Stimulated activated effector memory CD8-positive, alpha-beta T cell treated with anti-CD3 and anti-CD28 coated beads, Interleukin-12 subunit alpha, Interleukin-12 subunit beta, amount 100 ng/mL, for 72 hours (primary cell): ENCODE results near the gene SHISA9.

Source experiments
- ATAC-seq: fragments of 150-1000 bp; cut with Tn5 transposase; 2 replicates; pipeline ENCODE4 v1.10.0; 2021
- DNase-seq, 2 donors: peaks; one replicate each; pipeline ENCODE4 v3.0.0; 2021 to 2022; ENCODE audit warnings: low spot score in 2 of 2
- H3K27ac Mint-ChIP-seq: one replicate; pipeline ENCODE4 v1.8.0; 2022; ENCODE audit warnings: mild to moderate bottlenecking, mixed read lengths
- H3K36me3 Mint-ChIP-seq: one replicate; pipeline ENCODE4 v1.8.0; 2022; ENCODE audit warnings: mild to moderate bottlenecking, mixed read lengths
- H3K4me1 Mint-ChIP-seq: one replicate; pipeline ENCODE4 v1.8.0; 2022; ENCODE audit warnings: mixed read lengths
- H3K4me3 Mint-ChIP-seq: one replicate; pipeline ENCODE4 v1.8.0; 2022; ENCODE audit warnings: mild to moderate bottlenecking, mixed read lengths
- H3K9me3 Mint-ChIP-seq: one replicate; pipeline ENCODE4 v1.8.0; 2022; ENCODE audit warnings: mixed read lengths

SHISA9 gene

DNA sequence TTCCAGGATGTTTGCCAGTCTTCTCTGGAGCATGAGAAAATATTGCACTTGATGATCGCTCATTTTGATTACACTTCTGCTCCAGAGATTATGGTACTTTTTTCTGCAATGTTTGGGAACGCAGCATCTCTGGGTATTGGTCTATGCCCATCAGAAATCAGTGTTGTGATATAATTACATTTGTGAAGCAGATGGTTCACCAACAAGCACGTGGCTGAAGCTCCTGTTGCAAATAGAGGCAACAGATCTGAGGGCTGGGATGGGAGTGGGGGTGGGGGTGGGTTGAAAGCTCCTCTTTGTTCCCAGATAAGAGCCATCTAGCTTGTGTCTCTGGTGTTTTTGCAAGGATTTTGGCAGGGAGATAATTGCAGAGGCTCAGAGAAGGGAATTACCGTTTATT, 252.3 kb downstream of the SHISA9 start:
- no peak overlapping the region for H3K4me3 Mint-ChIP-seq
- peaks cover 11% of the 10 kb centered on the region for H3K9me3 Mint-ChIP-seq
- H3K4me1 Mint-ChIP-seq: no peaks in the 10 kb centered on the region
- no peaks in the 10 kb centered on the region for H3K36me3 Mint-ChIP-seq
- no peak overlapping the region for H3K27ac Mint-ChIP-seq
- DNase-seq: no peak
- no peak for ATAC-seq

DNA sequence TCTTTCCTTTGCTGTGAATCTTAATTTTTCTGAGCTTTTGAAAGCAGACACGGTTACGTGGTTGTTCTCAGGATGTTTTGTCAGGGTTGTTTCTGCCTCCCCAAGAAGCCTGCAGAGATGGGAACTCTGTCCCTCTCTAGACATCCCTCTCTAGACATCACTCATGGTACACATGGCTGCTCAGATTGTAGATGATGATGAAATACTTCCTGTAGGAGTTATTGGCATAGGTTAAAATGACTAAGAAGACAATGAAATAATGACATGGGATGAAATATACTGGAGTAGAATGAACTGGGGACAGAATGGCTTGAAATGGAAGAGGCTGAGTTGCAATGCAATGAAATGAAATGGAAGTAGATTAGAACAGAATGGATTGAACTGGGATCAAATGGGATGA, 253.4 kb downstream of the SHISA9 start:
- Mint-ChIP-seq H3K27ac (no peak overlapping the region), H3K4me3 (no peak overlapping the region), H3K4me1 (no peaks in the 10 kb centered on the region), H3K9me3 (peaks cover 12% of the 10 kb centered on the region), H3K36me3 (no peaks in the 10 kb centered on the region)
- DNase-seq (no peak), ATAC-seq (no peak)

DNA sequence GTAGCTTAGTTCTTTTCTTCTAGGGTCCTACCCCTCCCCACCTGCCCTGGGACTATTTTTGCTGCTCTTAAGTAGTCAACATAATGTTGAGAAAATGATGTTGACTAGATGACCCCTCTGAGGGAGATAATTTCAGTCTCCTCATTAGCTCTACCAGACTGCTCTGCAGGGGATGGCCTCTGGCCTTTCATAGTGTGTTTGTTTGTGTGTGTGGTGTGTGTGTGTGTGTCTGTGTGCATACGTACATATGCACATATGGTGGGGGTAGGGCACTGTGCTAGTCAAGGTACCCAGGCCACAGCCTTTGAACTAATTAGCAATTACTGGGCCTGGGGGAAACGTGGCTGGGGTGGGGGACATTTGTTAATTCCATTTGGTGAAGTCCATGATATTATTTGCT, 254.0 kb downstream of the SHISA9 start:
- H3K36me3 Mint-ChIP-seq: no peaks in the 10 kb centered on the region
- peaks cover 11% of the 10 kb centered on the region for H3K9me3 Mint-ChIP-seq
- DNase-seq: no peak
- H3K4me1 Mint-ChIP-seq: no peaks in the 10 kb centered on the region
- no peak overlapping the region for H3K27ac Mint-ChIP-seq
- H3K4me3 Mint-ChIP-seq: no peak overlapping the region
- ATAC-seq: no peak

DNA sequence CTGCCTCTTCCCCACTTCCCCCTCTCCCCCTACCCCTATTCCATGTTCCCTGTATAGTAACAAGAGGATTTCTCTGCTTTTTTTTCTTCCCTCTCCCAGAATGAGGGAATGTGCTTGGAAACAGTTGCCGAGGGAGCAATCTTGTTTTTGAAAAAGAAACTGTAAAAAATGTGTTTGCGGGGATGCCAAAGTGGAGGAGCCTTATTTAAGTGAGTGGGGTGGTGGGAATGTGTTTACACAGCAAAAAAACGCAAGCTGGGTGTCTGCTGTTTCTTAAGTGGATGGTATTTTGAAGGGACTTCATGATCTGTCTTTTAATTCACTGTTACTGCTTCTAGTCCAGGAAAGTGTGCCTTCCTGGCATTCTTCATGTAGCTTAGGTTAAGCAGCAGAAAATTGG, 254.4 kb downstream of the SHISA9 start:
- no peaks in the 10 kb centered on the region for H3K36me3 Mint-ChIP-seq
- H3K4me3 Mint-ChIP-seq: no peak overlapping the region
- ATAC-seq: no peak

DNA sequence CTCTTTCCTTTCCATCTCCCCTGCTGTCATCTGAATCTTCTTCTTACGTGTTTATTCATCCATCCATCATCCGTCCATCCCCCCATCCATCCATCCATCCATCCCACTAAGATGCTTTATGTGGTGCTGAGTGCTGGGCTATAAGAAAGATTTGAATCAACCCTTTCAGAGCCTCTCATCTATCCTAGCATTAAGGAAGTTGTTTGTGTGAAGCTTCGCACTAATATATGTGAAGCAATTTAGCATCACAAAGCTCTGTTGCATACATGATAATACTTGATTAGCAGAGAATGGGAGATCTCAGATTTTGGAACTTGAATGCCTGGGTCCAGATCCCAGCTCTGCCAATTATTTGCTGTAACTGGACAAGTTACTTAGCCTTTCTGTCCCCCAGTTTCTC, 255.7 kb downstream of the SHISA9 start:
- Mint-ChIP-seq H3K36me3 (no peaks in the 10 kb centered on the region), H3K27ac (no peak overlapping the region)
- ATAC-seq: no peak

More for the DNA sequence above, 254.4 kb downstream of the SHISA9 start:
- Mint-ChIP-seq H3K4me1 (no peaks in the 10 kb centered on the region), H3K27ac (no peak overlapping the region), H3K9me3 (peaks cover 11% of the 10 kb centered on the region)
- DNase-seq: no peak

DNA sequence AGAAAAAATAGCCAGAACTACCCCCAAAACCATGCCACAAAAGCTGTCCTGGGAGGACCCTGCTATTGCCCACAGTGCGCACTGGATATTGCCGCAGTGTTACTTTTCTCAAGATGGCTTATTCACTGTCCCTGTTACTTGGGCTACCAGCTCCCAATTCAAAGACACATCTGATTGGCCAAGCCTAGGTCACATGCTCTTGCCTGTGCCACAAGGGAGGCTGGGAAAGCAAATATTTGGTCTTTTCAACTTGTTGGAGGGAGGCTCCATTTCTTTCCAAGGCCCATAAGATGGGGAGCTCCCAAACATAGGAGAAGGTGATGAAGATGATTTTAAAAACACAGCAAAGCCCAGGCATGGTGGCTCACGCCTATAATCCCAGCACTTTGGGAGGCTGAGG, 257.0 kb downstream of the SHISA9 start:
- DNase-seq: no peak
- Mint-ChIP-seq H3K4me3 (no peak overlapping the region), H3K36me3 (no peaks in the 10 kb centered on the region), H3K4me1 (no peaks in the 10 kb centered on the region), H3K9me3 (peaks cover 7% of the 10 kb centered on the region), H3K27ac (no peak overlapping the region)
- no peak for ATAC-seq

More for the DNA sequence above, 255.7 kb downstream of the SHISA9 start:
- Mint-ChIP-seq H3K9me3 (peaks cover 11% of the 10 kb centered on the region), H3K4me3 (no peak overlapping the region), H3K4me1 (no peaks in the 10 kb centered on the region)
- no peak for DNase-seq

DNA sequence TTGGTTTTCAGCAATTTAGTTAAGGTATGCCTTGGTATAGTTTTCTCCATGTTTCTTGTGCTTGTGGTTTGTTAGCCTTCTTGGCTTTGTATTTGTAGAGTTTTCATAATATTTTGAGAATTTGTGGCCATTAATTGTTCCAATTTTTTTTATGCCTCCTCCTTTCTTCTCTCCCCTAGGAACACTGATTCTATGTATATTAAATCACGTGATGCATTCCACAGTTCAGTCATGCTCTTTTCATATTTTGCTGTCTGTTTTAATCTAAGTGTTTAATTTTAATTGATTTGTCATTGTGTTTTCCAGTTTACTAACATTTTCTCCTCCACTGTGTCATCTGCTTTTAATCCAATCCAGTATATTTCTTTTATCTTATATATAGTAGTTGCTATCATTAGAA, 263.6 kb downstream of the SHISA9 start:
- H3K27ac Mint-ChIP-seq: no peak overlapping the region
- H3K9me3 Mint-ChIP-seq: peaks cover 12% of the 10 kb centered on the region
- H3K4me3 Mint-ChIP-seq: no peak overlapping the region
- ATAC-seq (no peak), DNase-seq (no peak)
- no peaks in the 10 kb centered on the region for H3K36me3 Mint-ChIP-seq
- H3K4me1 Mint-ChIP-seq: no peaks in the 10 kb centered on the region

DNA sequence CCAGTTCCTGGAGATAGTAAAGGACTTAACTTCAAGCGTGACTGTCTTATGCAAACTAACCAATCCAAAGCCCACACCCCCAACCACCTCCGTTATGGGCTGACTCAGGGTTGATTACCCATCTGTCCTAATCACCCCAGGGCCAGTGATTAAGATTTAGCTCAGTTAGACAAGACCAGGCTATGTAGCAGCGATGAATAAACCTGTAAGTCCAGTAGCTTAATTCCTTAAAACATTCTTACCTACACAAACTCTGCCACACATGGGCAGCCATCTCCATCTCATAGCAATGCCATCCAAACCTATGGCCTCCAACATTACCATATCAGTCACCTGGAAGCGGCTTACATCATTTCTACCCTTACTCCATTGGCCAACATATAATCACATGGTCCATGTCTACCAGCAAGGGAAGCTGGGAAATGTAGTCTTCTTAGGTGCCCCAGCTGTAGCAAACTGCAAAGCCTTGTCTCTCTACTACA, 266.7 kb downstream of the SHISA9 start:
- ATAC-seq (no peak), DNase-seq (no peak)
- Mint-ChIP-seq H3K4me1 (no peaks in the 10 kb centered on the region), H3K9me3 (peaks cover 17% of the 10 kb centered on the region), H3K4me3 (no peak overlapping the region), H3K36me3 (no peaks in the 10 kb centered on the region), H3K27ac (no peak overlapping the region)

DNA sequence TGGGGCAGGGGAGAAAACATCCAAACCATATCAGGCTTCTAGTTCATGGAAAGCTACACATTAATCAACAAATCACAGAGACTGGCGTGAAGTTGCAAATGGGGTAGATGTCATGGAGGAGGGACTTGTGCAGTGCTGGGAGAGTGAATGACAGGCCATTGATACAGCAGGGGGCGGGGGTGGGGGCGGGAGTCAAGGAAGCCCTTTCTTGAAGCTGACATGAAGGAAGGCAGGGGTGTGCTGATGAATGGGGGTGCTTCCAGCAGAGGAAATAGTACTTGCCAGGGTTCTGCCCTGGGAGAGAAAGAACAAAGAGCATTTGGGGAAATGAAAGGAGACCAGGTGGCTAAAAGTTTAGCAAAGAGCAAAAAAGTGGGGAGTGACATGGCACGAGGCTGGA, 269.9 kb downstream of the SHISA9 start:
- Mint-ChIP-seq H3K36me3 (no peaks in the 10 kb centered on the region), H3K4me3 (no peak overlapping the region)
- ATAC-seq: no peak

DNA sequence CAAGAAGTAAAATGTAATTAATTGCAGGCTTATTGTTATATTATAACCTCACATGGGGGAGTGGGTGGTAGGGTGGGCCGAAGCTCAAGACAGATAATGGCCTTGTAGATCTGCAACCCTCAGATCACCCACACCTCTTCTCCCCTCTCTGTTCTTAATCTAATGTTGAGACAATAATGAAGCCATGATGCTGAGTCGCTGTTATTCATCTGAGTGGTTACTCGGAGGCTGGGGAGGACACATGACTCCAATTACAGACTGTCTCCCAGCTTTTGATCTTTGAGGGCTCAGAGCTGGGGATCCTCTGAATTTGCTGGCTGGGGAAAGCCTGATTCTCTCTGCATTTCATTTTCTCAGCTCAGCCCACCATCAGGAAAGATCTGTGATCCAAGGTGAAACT, 275.3 kb downstream of the SHISA9 start:
- Mint-ChIP-seq H3K9me3 (peaks cover 5% of the 10 kb centered on the region), H3K4me1 (no peaks in the 10 kb centered on the region), H3K4me3 (no peak overlapping the region), H3K36me3 (no peaks in the 10 kb centered on the region), H3K27ac (no peak overlapping the region)
- no peak for DNase-seq
- no peak for ATAC-seq

More for the DNA sequence above, 269.9 kb downstream of the SHISA9 start:
- Mint-ChIP-seq H3K27ac (no peak overlapping the region), H3K9me3 (peaks cover 13% of the 10 kb centered on the region), H3K4me1 (no peaks in the 10 kb centered on the region)
- no peak for DNase-seq

DNA sequence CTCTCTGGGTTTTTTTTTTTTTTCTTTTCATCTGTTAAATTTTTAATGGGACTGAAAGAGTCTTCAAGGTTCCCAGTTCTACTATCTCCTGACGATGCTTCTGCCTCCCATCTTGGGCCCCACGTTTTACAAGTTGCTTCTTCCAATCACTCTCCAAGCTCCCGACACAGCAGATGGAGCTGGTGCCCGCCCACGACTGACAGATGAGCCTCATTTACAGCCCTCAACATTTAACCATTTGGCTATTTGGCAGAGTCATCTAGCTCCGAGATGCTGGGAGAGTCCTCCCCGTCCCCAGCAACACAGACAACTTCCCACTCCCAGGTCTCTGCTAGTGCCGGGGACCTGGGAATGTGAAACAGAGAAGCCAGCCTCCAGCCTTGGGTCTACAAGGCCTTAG, 276.9 kb downstream of the SHISA9 start:
- DNase-seq (no peak), ATAC-seq (no peak)
- Mint-ChIP-seq H3K36me3 (no peaks in the 10 kb centered on the region), H3K4me3 (no peak overlapping the region), H3K9me3 (peaks cover under 1% of the 10 kb centered on the region), H3K4me1 (no peaks in the 10 kb centered on the region), H3K27ac (no peak overlapping the region)

DNA sequence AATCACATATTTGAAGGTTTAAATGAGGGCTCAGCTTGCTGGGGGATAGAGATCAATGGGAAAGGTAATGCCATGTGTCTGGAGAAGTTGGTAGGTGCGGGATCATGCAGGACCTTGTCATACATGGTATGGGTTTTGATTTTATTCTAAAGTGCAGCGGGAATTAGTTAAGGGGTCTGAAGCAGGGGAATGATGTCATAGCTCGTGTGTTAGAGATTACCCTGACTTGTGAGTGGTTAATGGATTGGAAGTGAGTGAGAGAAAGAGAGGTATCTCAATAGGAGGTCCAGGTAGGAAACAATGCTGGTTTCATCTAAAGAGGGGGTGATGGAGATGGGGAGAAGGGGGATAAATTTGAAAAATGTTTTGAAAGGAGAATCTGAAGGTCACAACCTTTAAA, 280.0 kb downstream of the SHISA9 start:
- no peak overlapping the region for H3K27ac Mint-ChIP-seq
- no peak overlapping the region for H3K4me3 Mint-ChIP-seq
- no peaks in the 10 kb centered on the region for H3K36me3 Mint-ChIP-seq
- H3K4me1 Mint-ChIP-seq: no peaks in the 10 kb centered on the region
- peaks cover 6% of the 10 kb centered on the region for H3K9me3 Mint-ChIP-seq
- DNase-seq (no peak), ATAC-seq (no peak)

DNA sequence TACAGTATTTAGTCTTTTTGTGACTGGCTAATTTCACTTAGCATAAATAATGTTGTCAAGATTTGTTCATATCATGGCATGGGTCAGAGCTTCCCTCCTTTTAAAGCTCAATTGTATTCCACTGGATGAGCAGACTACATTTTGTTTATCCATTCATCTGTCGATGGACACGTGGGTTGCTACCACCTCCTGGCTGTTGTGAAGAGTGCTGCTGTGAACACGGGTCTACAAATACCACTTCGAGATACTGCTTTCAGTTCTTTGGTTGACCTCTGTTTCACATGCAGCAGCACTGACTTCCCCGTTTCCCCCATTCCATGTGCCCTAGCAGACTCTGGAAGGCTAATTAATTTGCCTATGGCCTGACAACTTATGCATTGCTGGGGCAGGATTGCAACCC, 285.4 kb downstream of the SHISA9 start:
- ATAC-seq (no peak), DNase-seq (no peak)
- Mint-ChIP-seq H3K27ac (no peak overlapping the region), H3K4me1 (no peaks in the 10 kb centered on the region), H3K36me3 (no peaks in the 10 kb centered on the region), H3K9me3 (peaks cover 10% of the 10 kb centered on the region), H3K4me3 (no peak overlapping the region)

DNA sequence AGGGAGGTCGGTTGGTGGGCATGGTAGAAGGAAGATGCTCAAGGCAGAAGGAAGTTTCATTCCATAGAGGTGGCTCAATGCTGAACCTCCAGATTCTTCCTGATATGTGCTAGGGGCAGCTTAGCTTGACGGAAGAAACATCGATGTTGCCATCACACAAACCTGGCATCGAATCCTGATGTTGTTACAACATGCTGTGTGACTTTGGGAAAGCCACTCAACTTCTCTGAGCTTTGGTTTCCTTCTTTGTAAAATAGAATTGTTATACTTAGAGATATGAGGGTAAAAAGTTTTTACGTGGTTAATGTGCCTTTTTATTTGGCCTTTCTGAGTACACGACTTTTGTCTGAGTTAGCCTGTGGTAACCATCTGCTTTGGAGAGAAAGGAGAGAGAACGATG, 287.9 kb downstream of the SHISA9 start:
- Mint-ChIP-seq H3K9me3 (peaks cover 7% of the 10 kb centered on the region), H3K36me3 (no peaks in the 10 kb centered on the region), H3K27ac (no peak overlapping the region), H3K4me1 (no peaks in the 10 kb centered on the region), H3K4me3 (no peak overlapping the region)
- ATAC-seq: no peak
- no peak for DNase-seq

DNA sequence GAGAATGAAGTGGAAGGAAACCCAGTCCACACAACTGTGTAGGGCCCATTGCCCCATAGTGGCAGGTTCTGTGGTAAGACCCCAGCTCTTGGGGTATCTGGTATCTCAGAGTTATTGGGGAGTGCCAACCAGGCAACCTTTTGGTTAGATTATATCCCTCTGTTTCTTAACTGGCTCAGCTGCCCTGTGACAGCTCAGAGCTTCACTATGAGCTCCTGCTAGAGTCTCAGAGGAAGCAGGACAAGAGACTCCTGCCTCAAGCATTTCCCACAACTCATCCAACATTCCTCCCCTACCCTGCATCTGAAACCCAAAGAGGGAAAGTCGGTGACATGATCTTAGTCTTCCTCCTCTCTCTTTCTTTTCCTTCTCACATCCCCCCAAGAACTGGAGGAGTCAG, 292.3 kb downstream of the SHISA9 start:
- H3K36me3 Mint-ChIP-seq: no peaks in the 10 kb centered on the region
- ATAC-seq: no peak
- DNase-seq: no peak
- H3K4me3 Mint-ChIP-seq: no peak overlapping the region
- no peak overlapping the region for H3K27ac Mint-ChIP-seq
- H3K9me3 Mint-ChIP-seq: peaks cover 12% of the 10 kb centered on the region
- H3K4me1 Mint-ChIP-seq: no peaks in the 10 kb centered on the region

DNA sequence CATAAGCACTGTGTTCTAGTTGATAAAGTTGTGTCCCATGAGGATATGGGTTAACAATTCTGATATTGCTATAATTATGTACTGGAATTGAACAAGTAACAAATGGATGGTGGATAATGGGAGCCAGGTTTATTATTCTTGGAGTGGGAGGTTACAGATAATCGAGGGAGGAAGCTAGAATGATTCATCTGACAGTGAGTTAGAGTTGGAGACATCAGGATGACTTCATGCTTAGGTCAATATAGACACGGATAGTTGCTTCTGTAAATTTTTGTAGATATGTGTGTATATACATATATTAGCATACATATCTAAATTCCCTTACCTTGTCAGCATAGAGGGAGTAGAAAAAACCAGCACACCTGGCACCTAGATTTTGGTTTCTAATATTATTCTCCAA, 293.4 kb downstream of the SHISA9 start:
- Mint-ChIP-seq H3K36me3 (no peaks in the 10 kb centered on the region), H3K4me1 (no peaks in the 10 kb centered on the region), H3K9me3 (peaks cover 12% of the 10 kb centered on the region), H3K4me3 (no peak overlapping the region), H3K27ac (no peak overlapping the region)
- ATAC-seq (no peak), DNase-seq (no peak)

DNA sequence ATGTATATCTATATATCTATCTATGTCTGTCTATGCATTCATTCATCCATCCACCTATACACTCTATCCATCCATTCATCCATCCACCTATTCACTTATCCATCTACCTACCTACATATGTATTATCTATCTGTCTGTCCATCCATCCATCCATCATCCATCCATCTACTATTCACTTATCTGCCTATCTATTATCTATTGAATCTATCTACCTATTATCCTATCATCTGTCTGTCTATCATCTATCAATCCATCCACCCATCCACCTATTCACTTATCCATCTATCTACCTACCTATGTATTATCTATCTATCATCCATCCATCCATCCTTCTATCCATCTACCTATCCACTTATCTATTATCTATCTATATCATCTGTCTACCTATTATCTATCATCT, 302.3 kb downstream of the SHISA9 start:
- DNase-seq (no peak), ATAC-seq (no peak)
- no peaks in the 10 kb centered on the region for H3K36me3 Mint-ChIP-seq
- H3K4me1 Mint-ChIP-seq: no peaks in the 10 kb centered on the region
- H3K9me3 Mint-ChIP-seq: peaks cover 8% of the 10 kb centered on the region
- no peak overlapping the region for H3K27ac Mint-ChIP-seq
- no peak overlapping the region for H3K4me3 Mint-ChIP-seq
